GM23338 (cell line): ENCODE results near the gene OGFOD2.

ENCODE experiments used
- CREB1 ChIP-seq: fragments of 250-450 bp; sonication (Bioruptor Pico); IDR thresholded peaks from 2 replicates; pipeline ENCODE4 v1.5.0; 2020; ENCODE audit warnings: low read depth, mild to moderate bottlenecking, moderate library complexity
- EZH2 ChIP-seq: fragments of 200-600 bp; sonication (generic); IDR thresholded peaks from one replicate; pipeline ENCODE4 v1.8.0; 2017; ENCODE audit warnings: antibody characterized with exemption, mild to moderate bottlenecking, low read depth; ENCODE audit not compliant: unreplicated experiment
- EZH2phosphoT487 ChIP-seq: fragments of 200-600 bp; sonication (generic); IDR thresholded peaks from one replicate; pipeline ENCODE4 v1.8.1; 2018; ENCODE audit warnings: antibody characterized with exemption; ENCODE audit not compliant: unreplicated experiment
- JUNB ChIP-seq: IDR thresholded peaks from one replicate; pipeline ENCODE4 v1.6.1; 2016; ENCODE audit warnings: antibody characterized with exemption; ENCODE audit not compliant: unreplicated experiment
- NANOG ChIP-seq: IDR thresholded peaks from 2 replicates; pipeline ENCODE4 v1.6.1; 2016; ENCODE audit warnings: antibody characterized with exemption, borderline replicate concordance
- POLR2AphosphoS5 ChIP-seq: IDR thresholded peaks from 2 replicates; pipeline ENCODE4 v1.6.1; 2016; ENCODE audit warnings: antibody characterized with exemption, low read depth
- STAT1 ChIP-seq: IDR thresholded peaks from one replicate; pipeline ENCODE4 v1.6.1; 2016; ENCODE audit warnings: antibody characterized with exemption; ENCODE audit not compliant: unreplicated experiment
- ZNF114 ChIP-seq: fragments of 250-450 bp; sonication (Bioruptor Pico); IDR thresholded peaks from 2 replicates; pipeline ENCODE4 v1.5.0; 2020; ENCODE audit warnings: mild to moderate bottlenecking, moderate library complexity
- ZNF331 ChIP-seq: fragments of 250-450 bp; sonication (Bioruptor Pico); IDR thresholded peaks from 2 replicates; pipeline ENCODE4 v1.5.0; 2020; ENCODE audit warnings: low read depth, mild to moderate bottlenecking, moderate library complexity
- TF ChIP-seq, protein P1 (sequence below), 2 experiments: fragments of 200-600 bp in 1 of 2; sonication (generic) in 1 of 2; conservative IDR thresholded peaks; 2 replicates each; pipeline versions ENCODE4 v1.5.1 to v1.6.1; 2016 to 2017; ENCODE audit warnings: antibody characterized with exemption in 2 of 2, low read depth in 2 of 2, mild to moderate bottlenecking in 2 of 2, moderate library complexity in 1 of 2
- TF ChIP-seq, protein P2 (sequence below): IDR thresholded peaks from one replicate; pipeline ENCODE4 v1.6.1; 2018; ENCODE audit warnings: antibody characterized with exemption; ENCODE audit not compliant: unreplicated experiment
- TF ChIP-seq, protein P3 (sequence below): IDR thresholded peaks from 2 replicates; pipeline ENCODE4 v1.6.1; 2016; ENCODE audit warnings: antibody characterized with exemption
- TF ChIP-seq, protein P4 (sequence below): fragments of 250-450 bp; sonication (Bioruptor Pico); IDR thresholded peaks from 2 replicates; pipeline ENCODE4 v1.5.0; 2020; ENCODE audit warnings: mild to moderate bottlenecking, moderate library complexity

DNA sequence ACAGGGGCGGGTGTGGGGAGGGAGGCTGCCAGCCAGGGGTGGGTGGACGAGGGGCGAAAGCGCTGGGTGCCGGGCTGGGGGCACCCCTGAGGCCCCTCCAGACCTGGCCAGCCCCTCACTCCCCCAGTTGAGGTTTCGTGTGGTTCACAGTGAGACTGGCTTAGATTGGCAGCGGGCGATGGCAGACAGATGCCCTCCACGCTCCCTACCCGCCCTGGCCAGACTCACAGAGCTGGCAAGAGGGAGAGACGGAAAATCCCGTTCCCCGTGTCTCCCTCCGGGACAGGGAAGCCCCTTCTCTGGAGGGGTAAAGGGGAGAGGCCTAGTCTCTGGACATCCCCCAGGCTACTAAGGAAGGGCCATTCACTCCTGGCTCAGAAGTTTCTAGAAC is 45.9 kb upstream of the OGFOD2 start:
- TF ChIP-seq, protein P1, sequence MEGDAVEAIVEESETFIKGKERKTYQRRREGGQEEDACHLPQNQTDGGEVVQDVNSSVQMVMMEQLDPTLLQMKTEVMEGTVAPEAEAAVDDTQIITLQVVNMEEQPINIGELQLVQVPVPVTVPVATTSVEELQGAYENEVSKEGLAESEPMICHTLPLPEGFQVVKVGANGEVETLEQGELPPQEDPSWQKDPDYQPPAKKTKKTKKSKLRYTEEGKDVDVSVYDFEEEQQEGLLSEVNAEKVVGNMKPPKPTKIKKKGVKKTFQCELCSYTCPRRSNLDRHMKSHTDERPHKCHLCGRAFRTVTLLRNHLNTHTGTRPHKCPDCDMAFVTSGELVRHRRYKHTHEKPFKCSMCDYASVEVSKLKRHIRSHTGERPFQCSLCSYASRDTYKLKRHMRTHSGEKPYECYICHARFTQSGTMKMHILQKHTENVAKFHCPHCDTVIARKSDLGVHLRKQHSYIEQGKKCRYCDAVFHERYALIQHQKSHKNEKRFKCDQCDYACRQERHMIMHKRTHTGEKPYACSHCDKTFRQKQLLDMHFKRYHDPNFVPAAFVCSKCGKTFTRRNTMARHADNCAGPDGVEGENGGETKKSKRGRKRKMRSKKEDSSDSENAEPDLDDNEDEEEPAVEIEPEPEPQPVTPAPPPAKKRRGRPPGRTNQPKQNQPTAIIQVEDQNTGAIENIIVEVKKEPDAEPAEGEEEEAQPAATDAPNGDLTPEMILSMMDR (conservative IDR thresholded peaks at IDR 0.05; ENCODE audit: low read depth in 2 of 2): no peak
- no peak for TF ChIP-seq CREB1 (CRISPR knock-in tag)
- TF ChIP-seq JUNB: no peak
- no peak for TF ChIP-seq POLR2AphosphoS5
- TF ChIP-seq ZNF114 (CRISPR knock-in tag): no peak
- no peak for TF ChIP-seq EZH2
- TF ChIP-seq, protein P2, sequence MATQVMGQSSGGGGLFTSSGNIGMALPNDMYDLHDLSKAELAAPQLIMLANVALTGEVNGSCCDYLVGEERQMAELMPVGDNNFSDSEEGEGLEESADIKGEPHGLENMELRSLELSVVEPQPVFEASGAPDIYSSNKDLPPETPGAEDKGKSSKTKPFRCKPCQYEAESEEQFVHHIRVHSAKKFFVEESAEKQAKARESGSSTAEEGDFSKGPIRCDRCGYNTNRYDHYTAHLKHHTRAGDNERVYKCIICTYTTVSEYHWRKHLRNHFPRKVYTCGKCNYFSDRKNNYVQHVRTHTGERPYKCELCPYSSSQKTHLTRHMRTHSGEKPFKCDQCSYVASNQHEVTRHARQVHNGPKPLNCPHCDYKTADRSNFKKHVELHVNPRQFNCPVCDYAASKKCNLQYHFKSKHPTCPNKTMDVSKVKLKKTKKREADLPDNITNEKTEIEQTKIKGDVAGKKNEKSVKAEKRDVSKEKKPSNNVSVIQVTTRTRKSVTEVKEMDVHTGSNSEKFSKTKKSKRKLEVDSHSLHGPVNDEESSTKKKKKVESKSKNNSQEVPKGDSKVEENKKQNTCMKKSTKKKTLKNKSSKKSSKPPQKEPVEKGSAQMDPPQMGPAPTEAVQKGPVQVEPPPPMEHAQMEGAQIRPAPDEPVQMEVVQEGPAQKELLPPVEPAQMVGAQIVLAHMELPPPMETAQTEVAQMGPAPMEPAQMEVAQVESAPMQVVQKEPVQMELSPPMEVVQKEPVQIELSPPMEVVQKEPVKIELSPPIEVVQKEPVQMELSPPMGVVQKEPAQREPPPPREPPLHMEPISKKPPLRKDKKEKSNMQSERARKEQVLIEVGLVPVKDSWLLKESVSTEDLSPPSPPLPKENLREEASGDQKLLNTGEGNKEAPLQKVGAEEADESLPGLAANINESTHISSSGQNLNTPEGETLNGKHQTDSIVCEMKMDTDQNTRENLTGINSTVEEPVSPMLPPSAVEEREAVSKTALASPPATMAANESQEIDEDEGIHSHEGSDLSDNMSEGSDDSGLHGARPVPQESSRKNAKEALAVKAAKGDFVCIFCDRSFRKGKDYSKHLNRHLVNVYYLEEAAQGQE: no peak
- no peak for TF ChIP-seq EZH2phosphoT487
- TF ChIP-seq ZNF331 (CRISPR knock-in tag): no peak
- TF ChIP-seq NANOG: no peak
- TF ChIP-seq STAT1: no peak
- TF ChIP-seq, protein P3, sequence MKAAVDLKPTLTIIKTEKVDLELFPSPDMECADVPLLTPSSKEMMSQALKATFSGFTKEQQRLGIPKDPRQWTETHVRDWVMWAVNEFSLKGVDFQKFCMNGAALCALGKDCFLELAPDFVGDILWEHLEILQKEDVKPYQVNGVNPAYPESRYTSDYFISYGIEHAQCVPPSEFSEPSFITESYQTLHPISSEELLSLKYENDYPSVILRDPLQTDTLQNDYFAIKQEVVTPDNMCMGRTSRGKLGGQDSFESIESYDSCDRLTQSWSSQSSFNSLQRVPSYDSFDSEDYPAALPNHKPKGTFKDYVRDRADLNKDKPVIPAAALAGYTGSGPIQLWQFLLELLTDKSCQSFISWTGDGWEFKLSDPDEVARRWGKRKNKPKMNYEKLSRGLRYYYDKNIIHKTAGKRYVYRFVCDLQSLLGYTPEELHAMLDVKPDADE: no peak
- TF ChIP-seq, protein P4, sequence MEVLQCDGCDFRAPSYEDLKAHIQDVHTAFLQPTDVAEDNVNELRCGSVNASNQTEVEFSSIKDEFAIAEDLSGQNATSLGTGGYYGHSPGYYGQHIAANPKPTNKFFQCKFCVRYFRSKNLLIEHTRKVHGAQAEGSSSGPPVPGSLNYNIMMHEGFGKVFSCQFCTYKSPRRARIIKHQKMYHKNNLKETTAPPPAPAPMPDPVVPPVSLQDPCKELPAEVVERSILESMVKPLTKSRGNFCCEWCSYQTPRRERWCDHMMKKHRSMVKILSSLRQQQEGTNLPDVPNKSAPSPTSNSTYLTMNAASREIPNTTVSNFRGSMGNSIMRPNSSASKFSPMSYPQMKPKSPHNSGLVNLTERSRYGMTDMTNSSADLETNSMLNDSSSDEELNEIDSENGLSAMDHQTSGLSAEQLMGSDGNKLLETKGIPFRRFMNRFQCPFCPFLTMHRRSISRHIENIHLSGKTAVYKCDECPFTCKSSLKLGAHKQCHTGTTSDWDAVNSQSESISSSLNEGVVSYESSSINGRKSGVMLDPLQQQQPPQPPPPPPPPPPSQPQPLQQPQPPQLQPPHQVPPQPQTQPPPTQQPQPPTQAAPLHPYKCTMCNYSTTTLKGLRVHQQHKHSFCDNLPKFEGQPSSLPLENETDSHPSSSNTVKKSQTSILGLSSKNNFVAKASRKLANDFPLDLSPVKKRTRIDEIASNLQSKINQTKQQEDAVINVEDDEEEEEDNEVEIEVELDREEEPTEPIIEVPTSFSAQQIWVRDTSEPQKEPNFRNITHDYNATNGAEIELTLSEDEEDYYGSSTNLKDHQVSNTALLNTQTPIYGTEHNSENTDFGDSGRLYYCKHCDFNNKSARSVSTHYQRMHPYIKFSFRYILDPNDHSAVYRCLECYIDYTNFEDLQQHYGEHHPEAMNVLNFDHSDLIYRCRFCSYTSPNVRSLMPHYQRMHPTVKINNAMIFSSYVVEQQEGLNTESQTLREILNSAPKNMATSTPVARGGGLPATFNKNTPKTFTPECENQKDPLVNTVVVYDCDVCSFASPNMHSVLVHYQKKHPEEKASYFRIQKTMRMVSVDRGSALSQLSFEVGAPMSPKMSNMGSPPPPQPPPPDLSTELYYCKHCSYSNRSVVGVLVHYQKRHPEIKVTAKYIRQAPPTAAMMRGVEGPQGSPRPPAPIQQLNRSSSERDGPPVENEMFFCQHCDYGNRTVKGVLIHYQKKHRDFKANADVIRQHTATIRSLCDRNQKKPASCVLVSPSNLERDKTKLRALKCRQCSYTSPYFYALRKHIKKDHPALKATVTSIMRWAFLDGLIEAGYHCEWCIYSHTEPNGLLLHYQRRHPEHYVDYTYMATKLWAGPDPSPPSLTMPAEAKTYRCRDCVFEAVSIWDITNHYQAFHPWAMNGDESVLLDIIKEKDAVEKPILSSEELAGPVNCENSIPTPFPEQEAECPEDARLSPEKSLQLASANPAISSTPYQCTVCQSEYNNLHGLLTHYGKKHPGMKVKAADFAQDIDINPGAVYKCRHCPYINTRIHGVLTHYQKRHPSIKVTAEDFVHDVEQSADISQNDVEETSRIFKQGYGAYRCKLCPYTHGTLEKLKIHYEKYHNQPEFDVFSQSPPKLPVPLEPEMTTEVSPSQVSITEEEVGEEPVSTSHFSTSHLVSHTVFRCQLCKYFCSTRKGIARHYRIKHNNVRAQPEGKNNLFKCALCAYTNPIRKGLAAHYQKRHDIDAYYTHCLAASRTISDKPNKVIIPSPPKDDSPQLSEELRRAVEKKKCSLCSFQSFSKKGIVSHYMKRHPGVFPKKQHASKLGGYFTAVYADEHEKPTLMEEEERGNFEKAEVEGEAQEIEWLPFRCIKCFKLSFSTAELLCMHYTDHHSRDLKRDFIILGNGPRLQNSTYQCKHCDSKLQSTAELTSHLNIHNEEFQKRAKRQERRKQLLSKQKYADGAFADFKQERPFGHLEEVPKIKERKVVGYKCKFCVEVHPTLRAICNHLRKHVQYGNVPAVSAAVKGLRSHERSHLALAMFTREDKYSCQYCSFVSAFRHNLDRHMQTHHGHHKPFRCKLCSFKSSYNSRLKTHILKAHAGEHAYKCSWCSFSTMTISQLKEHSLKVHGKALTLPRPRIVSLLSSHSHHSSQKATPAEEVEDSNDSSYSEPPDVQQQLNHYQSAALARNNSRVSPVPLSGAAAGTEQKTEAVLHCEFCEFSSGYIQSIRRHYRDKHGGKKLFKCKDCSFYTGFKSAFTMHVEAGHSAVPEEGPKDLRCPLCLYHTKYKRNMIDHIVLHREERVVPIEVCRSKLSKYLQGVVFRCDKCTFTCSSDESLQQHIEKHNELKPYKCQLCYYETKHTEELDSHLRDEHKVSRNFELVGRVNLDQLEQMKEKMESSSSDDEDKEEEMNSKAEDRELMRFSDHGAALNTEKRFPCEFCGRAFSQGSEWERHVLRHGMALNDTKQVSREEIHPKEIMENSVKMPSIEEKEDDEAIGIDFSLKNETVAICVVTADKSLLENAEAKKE (CRISPR knock-in tag): no peak
